ENCODE measurements around the gene PTPRG. TPM values are rescaled to one million over a fixed set of nuclear protein-coding genes. Genes with fewer than 3 reads are reported as not detected.

PTPRG gene
- polyA plus RNA-seq, 3 donors, result not detected

GRCh38 chr3:62096521-62096920 lies 535.1 kb downstream of the PTPRG start:
- intact Hi-C loops (cut with micrococcal nuclease), result no loop called here
- WGBS (ENCODE audit: insufficient coverage), result no CpG with 5 or more reads among the region's 1 CpG

DNA sequence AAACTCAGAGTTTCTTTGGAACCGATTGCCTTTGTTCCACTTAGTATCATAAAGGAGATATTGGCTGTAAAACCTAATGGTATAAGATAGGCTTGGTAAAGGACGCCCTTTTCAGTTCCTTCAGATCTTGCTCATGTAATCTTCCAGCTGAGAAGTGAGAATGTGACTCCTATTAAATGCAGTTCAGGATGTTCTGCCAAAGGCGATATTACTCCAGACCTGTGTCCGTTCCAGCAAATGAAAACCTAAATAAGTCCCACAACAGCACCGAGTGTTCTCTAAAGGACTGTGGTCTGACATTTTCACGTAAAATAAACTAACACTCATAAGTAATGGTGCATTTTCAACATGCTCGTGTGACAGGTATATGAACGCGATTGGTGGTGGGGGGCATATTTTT lies 535.8 kb downstream of the PTPRG start:
- Mint-ChIP-seq H3K27ac (no peak overlapping the region), H3K4me1 (no peaks in the 10 kb centered on the region), H3K4me3 (no peak overlapping the region), H3K9me3 (peaks cover 0 to 6% (median 0%) of the 10 kb centered on the region in 7 donors), H3K27me3 (ENCODE audit: low read depth in 3 of 3) (no peaks in the 10 kb centered on the region), H3K36me3 (no peaks in the 10 kb centered on the region)
- Histone ChIP-seq H3K27me3 (ENCODE audit: control insufficient read depth in 2 of 2, insufficient read depth in 2 of 2, low read length in 2 of 2) (no peaks in the 10 kb centered on the region), H4K20me1 (ENCODE audit: insufficient read depth, low read length) (no peaks in the 10 kb centered on the region), H3K4me2 (replicated peaks; ENCODE audit: extremely low read depth, low read length, poor library complexity, severe bottlenecking) (no peak overlapping the region), H2AFZ (ENCODE audit: insufficient read depth, low read depth, low read length, poor library complexity, severe bottlenecking) (no peak overlapping the region), H3K9ac (ENCODE audit: insufficient read depth, low read length, poor library complexity, severe bottlenecking) (no peak overlapping the region), H3K4me1 (ENCODE audit: control insufficient read depth in 1 of 2, insufficient read depth in 2 of 2, low read length in 2 of 2) (no peaks in the 10 kb centered on the region), H3K27ac (ENCODE audit: low read depth in 1 of 2, low read length in 2 of 2) (no peak overlapping the region), H3K79me2 (ENCODE audit: insufficient read depth, low read length) (no peaks in the 10 kb centered on the region), H3K9me3 (replicated peaks in 1 of 2; ENCODE audit: control insufficient read depth in 1 of 2, insufficient read depth in 1 of 2, low read length in 2 of 2) (peaks cover 0 to 2% of the 10 kb centered on the region in 2 donors), H3K36me3 (replicated peaks in 1 of 2; ENCODE audit: control insufficient read depth in 1 of 2, insufficient read depth in 2 of 2, low read length in 2 of 2) (no peaks in the 10 kb centered on the region), H3K4me3 (replicated peaks in 1 of 3; ENCODE audit: low read depth in 2 of 3, low read length in 3 of 3) (no peak overlapping the region)
- no peak for DNase-seq
- no peak for TF ChIP-seq CTCF (IDR thresholded peaks at IDR 0.05)
- no CpG with 5 or more reads among the region's 9 CpGs for WGBS (ENCODE audit: insufficient coverage)
- intact Hi-C loops (cut with micrococcal nuclease), result no loop called here

More at GRCh38 chr3:62096521-62096920, 535.1 kb downstream of the PTPRG start:
- Histone ChIP-seq H3K4me3 (replicated peaks in 1 of 3; ENCODE audit: low read depth in 2 of 3, low read length in 3 of 3) (no peak overlapping the region), H2AFZ (ENCODE audit: insufficient read depth, low read depth, low read length, poor library complexity, severe bottlenecking) (no peak overlapping the region), H3K9me3 (replicated peaks in 1 of 2; ENCODE audit: control insufficient read depth in 1 of 2, insufficient read depth in 1 of 2, low read length in 2 of 2) (peaks cover 0 to 2% of the 10 kb centered on the region in 2 donors), H3K27me3 (ENCODE audit: control insufficient read depth in 2 of 2, insufficient read depth in 2 of 2, low read length in 2 of 2) (no peaks in the 10 kb centered on the region), H3K79me2 (ENCODE audit: insufficient read depth, low read length) (no peaks in the 10 kb centered on the region), H3K36me3 (replicated peaks in 1 of 2; ENCODE audit: control insufficient read depth in 1 of 2, insufficient read depth in 2 of 2, low read length in 2 of 2) (no peaks in the 10 kb centered on the region), H3K27ac (ENCODE audit: low read depth in 1 of 2, low read length in 2 of 2) (no peak overlapping the region), H3K4me2 (replicated peaks; ENCODE audit: extremely low read depth, low read length, poor library complexity, severe bottlenecking) (no peak overlapping the region), H3K9ac (ENCODE audit: insufficient read depth, low read length, poor library complexity, severe bottlenecking) (no peak overlapping the region), H3K4me1 (ENCODE audit: control insufficient read depth in 1 of 2, insufficient read depth in 2 of 2, low read length in 2 of 2) (no peaks in the 10 kb centered on the region), H4K20me1 (ENCODE audit: insufficient read depth, low read length) (no peaks in the 10 kb centered on the region)
- TF ChIP-seq CTCF (IDR thresholded peaks at IDR 0.05), result no peak
- no peak overlapping the region for H3K4me3 Mint-ChIP-seq
- no peaks in the 10 kb centered on the region for H3K36me3 Mint-ChIP-seq
- DNase-seq, result no peak
- no peaks in the 10 kb centered on the region for H3K4me1 Mint-ChIP-seq
- H3K27me3 Mint-ChIP-seq (ENCODE audit: low read depth in 3 of 3), result peaks cover 0 to 1% (median 0%) of the 10 kb centered on the region in 3 donors
- H3K9me3 Mint-ChIP-seq, result peaks cover 0 to 11% (median 0%) of the 10 kb centered on the region in 7 donors
- no peak overlapping the region for H3K27ac Mint-ChIP-seq
